HG03571 (cell line): ENCODE data around the gene PI3.

ENCODE experiments used
- ATAC-seq: cut with Tn5 transposase; IDR thresholded peaks from one replicate; pipeline ENCODE4 v1.9.1; 2021; ENCODE audit not compliant: unreplicated experiment

Gene PI3

DNA sequence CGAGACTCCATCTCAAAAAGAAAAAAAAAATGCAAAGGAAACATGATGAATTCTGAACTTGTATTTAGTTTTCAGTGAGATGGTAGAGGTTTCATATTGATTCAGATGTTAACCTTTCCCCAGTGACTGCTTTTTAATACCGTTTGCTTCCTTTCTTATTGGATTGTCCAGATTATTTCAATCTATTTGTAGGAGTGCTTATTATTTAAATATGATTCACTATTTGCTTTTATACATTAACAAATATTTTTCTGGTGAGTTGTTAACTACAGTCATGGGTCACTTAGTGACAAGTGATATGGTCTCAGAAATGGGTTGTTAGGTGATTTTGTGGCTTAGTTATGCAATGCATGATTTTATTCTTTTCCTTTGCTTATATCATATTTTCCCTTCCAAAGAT lies 8.4 kb downstream of the PI3 start:
- ATAC-seq, result no peak

GRCh38 chr20:45187693-45188092 lies 13.0 kb downstream of the PI3 start:
- no peak for ATAC-seq

DNA sequence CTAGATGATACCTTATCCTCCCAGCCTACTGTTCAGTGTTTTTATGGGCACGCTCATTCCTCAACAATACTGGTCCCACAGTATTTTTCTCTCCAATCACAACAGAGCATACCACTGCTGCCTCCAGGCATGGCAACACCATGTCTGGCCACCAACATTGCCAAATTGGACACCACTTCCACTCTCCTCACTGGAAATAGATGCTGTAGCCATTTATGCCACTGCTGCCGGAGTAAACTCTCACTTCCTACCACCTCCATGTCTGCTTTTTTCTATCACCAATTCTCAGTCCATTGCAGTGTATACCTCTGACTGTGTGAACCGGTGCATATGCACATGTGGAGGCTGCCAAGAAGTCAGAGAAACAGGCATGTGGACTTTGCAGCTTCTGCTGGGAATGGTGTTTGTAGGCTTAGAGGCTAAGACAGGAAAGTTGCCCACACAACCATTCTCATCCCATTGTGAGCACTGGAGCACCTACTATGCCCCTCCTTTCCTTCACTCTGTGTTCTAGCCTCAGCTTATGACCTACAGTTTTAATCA lies 14.4 kb downstream of the PI3 start:
- no peak for ATAC-seq

DNA sequence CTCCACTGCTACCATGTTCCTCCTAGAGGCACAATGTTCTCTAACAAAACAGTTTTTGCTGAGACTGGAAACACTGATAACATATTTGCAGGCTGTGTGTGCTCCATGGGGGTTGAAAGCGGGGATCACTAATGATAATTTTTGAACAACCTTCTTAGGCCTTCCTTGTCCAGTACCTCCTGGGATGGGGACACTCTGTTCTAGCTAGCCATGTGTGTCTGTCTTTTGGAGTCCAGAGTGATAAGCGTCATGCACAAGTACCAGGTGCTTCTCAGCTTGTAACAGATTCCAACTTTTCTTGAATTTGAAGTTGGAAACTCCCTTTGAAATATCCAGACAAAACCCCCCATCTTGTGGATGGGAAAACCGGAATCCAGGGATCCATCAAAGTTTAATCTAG lies 15.2 kb downstream of the PI3 start:
- no peak for ATAC-seq

GRCh38 chr20:45191926-45192325 lies 17.2 kb downstream of the PI3 start:
- no peak for ATAC-seq

DNA sequence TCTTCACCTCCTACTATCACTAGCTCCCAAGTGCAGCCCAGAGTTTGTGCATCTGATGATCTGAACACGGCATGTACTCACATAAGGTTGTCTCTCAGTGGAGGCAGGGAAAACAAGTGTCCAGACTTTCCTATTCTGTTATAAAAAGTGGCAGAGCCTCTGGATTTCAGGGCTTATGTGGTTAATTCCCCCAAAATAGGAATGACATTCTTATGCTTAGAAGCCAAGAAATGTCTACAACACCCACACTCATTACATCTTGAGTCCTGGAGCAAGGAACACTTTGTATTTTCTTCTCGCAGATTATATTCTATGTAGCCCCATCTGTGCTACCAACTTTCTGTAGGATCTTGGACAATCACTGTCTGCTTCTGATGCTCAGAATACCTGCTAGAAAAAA lies 18.6 kb downstream of the PI3 start:
- no peak for ATAC-seq

GRCh38 chr20:45206725-45207124 lies 32.0 kb downstream of the PI3 start, which contains the start of gene SEMG1:
Gene SEMG1, plus strand, starts transcription at chr20:45207033. Its CDS starts 21 bp downstream, at chr20:45207054.
- ATAC-seq, result no peak

DNA sequence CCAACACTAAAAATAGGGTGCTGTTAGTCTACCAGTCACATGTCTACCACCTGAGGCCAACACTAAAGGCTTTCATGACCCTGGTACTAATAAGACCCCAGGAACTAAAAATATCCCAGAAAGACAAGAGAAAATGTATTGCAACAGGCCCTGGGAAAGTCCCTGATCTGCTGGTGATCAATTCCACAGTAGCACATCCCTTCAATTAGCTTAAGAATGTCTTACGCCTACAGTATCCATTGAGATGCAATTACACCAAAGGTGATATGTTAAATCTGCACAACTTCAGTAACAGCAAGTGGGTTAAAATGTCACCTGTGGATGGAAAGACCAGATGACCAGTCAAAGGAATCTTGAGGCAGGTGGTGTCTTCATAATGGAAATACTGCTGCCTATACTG lies 35.2 kb downstream of the PI3 start:
- ATAC-seq, result no peak

DNA sequence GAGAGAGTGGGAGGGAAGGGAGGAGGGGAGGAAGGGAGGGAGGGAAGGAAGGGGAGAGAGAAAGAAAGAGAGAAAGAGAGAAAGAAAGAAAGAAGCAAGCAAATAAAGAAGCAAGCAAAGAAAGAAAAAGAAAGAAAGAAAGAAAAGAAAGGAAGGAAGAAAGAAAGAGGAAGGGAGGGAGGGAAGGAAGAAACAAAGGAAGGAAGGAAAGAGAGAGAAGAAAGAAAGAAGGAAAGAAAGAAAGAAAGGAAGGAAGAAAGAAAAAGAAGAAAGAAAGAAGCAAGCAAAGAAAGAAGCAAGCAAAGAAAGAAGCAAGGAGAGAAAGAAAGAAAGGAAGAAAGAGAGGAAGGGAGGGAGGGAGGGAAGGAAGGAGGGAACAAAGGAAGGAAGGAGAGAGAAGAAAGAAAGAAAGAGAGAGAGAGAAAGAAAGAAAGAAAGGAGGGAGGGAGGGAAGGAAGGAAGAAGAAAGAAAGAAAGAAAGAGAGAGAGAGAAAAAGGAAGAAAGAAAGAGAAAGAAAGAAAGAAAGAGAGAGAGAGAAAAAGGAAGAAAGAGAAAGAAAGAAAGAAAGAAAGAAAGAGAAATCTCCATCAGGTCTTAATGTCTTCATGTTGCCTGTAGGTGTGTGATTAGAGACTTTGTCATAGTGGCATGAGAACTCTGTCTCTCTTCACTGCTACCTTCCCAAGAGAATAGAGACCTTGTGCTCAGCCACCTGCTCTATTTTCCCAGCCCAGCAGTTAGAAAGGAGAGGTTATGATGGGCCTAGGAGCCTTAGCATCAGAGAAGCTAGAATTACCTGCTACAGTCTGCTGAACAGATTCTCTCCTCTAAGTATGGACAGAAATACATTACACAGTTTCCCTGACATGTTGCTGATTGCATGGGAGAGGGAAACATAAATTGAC lies 37.1 kb downstream of the PI3 start:
- no peak for ATAC-seq

DNA sequence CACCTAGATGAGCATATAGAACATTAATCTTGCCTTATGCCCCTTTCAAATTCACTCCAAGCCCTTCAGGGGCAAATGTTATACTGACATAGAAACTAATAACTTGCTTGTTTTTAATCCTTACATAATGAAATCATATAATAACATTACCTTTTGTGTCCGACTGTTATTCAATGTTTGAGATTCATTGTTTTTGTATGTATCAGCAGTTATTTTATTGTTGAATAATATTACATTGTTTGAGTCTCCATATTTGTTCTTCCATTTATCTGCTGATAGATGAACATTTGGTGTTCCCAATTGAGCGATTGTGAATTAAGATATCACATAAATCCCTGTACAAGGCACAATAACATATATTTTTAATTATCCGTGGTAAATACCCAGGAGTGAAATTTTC lies 38.1 kb downstream of the PI3 start:
- no peak for ATAC-seq

- no peak for ATAC-seq
Measured at GRCh38 chr20:45218124-45218523, 43.4 kb downstream of the PI3 start.

DNA sequence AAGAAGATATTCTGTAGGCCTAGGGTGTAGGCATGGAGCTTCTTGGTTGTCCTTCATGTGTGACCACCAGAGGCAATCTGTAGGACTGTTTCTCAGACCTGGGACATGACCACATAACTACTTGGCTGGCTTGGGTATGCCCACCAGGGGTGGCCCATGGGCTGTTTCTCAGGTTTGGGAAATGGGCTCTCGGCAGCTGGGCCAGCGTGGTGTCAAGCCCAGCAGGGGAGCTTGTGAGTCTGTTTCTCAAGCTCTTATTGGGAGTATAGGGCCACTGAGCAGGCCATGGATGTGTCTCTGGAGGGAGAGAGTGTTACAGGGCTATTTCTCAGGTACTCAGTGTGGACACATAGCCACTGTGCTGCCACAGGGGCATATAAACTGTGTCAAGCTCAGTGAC lies 43.9 kb downstream of the PI3 start:
- no peak for ATAC-seq

DNA sequence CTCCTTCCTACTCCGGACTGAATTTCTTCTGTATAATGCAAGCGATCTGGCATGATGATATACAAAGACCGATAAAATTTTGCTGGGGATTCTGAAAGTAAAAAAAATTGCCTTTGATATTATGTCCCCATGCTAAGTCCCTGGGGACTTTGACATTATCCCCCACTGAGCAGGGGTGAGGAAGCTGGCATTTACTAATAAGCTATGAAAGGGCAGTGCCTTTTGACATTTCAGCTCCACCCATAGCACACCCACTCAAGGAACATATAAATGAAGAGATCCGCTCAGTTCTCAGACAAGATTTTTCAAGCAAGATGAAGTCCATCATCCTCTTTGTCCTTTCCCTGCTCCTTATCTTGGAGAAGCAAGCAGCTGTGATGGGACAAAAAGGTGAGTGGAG lies 46.4 kb downstream of the PI3 start, which contains the start of gene SEMG2:
Gene SEMG2, plus strand, starts transcription at position 298 of the 400 bp plus-strand sequence. Its CDS starts 17 bp downstream, at position 315.
- no peak for ATAC-seq

GRCh38 chr20:45223136-45223535 lies 48.4 kb downstream of the PI3 start:
- ATAC-seq, result no peak
